Mucosa of descending colon (tissue), 3 donors: ENCODE data around the gene LDLRAD4. TPM values are rescaled to one million over a fixed set of nuclear protein-coding genes. Genes with fewer than 3 reads are reported as not detected.
"Not testable (repeated sequence)": the region's sequence is repeated elsewhere in the genome, so short reads cannot be mapped to it uniquely, and the experiment has no call there.

Experiments
- ATAC-seq: fragments of 200-7000 bp; cut with Tn5 transposase; one replicate; pipeline ENCODE4 v1.9.1; 2020; ENCODE audit warnings: mild to moderate bottlenecking, moderate library complexity
- DNase-seq, 3 donors: peaks; one replicate each; pipeline ENCODE4 v3.0.0-alpha.2; 2020
- H3K36me3 ChIP-seq: fragments of 200-600 bp; one replicate; pipeline ENCODE4 v1.8.0; 2021; ENCODE audit warnings: low read depth, mild to moderate bottlenecking
- H3K4me1 ChIP-seq: fragments of 200-600 bp; one replicate; pipeline ENCODE4 v1.8.0; 2021; ENCODE audit warnings: low read depth, mild to moderate bottlenecking
- H3K4me3 ChIP-seq: fragments of 200-600 bp; one replicate; pipeline ENCODE4 v1.8.0; 2021; ENCODE audit warnings: mild to moderate bottlenecking
- H3K9me3 ChIP-seq: fragments of 200-600 bp; one replicate; pipeline ENCODE4 v1.8.0; 2021; ENCODE audit warnings: mild to moderate bottlenecking
- intact Hi-C, 2 donors: fragments of 100-400 bp; cut with DNase I in 1 of 2; cut with micrococcal nuclease in 1 of 2; formaldehyde crosslinking; loops; one replicate each; pipeline versions ENCODE4 v1.11.0 to v1.11.1; 2022; cut with DNase I, micrococcal nuclease
- total RNA-seq, 3 donors: library from RNA; stranded (reverse); fragmentation: NEBNext Ultra II Directional in 2 of 3; extraction: Animal tissue kit (Norgen Biotek cat#: 25700) in 2 of 3; gene quantifications; one replicate each; pipeline versions ENCODE4 v1.2.1 to v1.2.4, GENCODE V29; 2021 to 2023
- TF ChIP-seq, protein P1 (sequence below): fragments of 200-600 bp; IDR thresholded peaks from one replicate; pipeline ENCODE4 v1.8.0; 2022; ENCODE audit warnings: antibody characterized with exemption, mild to moderate bottlenecking
- donor health status: DM: no; HTN: no; CAD: no; lungs with moderate emphysema.
- donor health status: DM: no; HTN: no; CAD: no.
- donor health status: DM: no; HTN: yes; CAD: no.

The LDLRAD4 gene
- total RNA-seq, 3 donors from 2014 or later: 36.8 to 41.0 (median 37.4) TPM

DNA sequence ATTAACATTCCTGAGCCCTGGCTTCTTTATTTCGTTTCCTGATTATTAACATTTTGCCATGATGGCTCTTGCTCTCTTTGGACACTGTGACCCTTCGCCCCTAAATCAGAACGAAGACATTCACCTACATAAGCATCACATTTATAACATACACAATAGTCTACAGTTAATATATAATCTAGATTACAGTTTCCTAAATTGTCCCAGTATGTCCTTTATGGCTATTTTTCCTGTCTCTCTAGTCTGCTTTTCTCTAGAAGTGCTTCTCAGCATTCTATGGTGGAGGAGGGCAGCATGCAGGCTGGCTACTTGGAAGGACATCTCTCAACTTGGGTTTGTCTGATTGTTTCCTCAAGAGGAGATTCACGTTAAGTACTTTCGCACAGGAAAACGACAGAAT, 457.9 kb downstream of the LDLRAD4 start:
- no peaks in the 10 kb centered on the region for H3K9me3 ChIP-seq
- H3K4me3 ChIP-seq: no peak overlapping the region
- DNase-seq: no peak
- H3K36me3 ChIP-seq: no peaks in the 10 kb centered on the region
- intact Hi-C loops: no loop called here
- no peaks in the 10 kb centered on the region for H3K4me1 ChIP-seq
- TF ChIP-seq, protein P1, sequence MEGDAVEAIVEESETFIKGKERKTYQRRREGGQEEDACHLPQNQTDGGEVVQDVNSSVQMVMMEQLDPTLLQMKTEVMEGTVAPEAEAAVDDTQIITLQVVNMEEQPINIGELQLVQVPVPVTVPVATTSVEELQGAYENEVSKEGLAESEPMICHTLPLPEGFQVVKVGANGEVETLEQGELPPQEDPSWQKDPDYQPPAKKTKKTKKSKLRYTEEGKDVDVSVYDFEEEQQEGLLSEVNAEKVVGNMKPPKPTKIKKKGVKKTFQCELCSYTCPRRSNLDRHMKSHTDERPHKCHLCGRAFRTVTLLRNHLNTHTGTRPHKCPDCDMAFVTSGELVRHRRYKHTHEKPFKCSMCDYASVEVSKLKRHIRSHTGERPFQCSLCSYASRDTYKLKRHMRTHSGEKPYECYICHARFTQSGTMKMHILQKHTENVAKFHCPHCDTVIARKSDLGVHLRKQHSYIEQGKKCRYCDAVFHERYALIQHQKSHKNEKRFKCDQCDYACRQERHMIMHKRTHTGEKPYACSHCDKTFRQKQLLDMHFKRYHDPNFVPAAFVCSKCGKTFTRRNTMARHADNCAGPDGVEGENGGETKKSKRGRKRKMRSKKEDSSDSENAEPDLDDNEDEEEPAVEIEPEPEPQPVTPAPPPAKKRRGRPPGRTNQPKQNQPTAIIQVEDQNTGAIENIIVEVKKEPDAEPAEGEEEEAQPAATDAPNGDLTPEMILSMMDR: no peak
- no peak for ATAC-seq

DNA sequence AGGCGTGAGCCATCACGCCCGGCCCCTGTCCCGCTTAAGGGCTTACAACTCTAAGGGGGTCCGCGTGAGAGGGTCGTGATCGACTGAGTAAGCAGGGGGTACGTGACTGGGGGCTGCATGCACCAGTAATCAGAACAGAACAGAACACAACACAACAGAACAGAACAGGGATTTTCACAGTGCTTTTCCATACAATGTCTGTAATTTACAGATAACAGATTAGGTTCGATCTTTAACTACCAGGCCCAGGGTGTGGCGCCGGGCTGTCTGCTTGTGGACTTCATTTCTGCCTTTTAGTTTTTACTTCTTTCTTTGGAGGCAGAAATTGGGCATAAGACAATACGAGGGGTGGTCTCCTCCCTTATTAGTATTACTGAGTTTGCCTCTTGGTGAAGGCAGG, 458.8 kb downstream of the LDLRAD4 start:
- ATAC-seq, H3K4me3 ChIP-seq, DNase-seq, H3K9me3 ChIP-seq, intact Hi-C loops, H3K36me3 ChIP-seq, H3K4me1 ChIP-seq: not testable (repeated sequence)

- ATAC-seq (peak; percentile 38), DNase-seq (peak in 1 of 3 donors; percentile 16)
- H3K4me3 ChIP-seq: no peak overlapping the region
- H3K36me3 ChIP-seq: no peaks in the 10 kb centered on the region
- no peaks in the 10 kb centered on the region for H3K4me1 ChIP-seq
- TF ChIP-seq, protein P1: no peak
- intact Hi-C loops: no loop called here
- no peaks in the 10 kb centered on the region for H3K9me3 ChIP-seq
Measured at GRCh38 chr18:13680612-13681011, 462.1 kb downstream of the LDLRAD4 start.

- ATAC-seq: no peak
- H3K36me3 ChIP-seq: no peaks in the 10 kb centered on the region
- TF ChIP-seq, protein P1: no peak
- no peak for DNase-seq
- H3K4me3 ChIP-seq: no peak overlapping the region
- H3K9me3 ChIP-seq: no peaks in the 10 kb centered on the region
- intact Hi-C loops: no loop called here
- no peaks in the 10 kb centered on the region for H3K4me1 ChIP-seq
Measured at GRCh38 chr18:13681701-13682100, 463.1 kb downstream of the LDLRAD4 start.

DNA sequence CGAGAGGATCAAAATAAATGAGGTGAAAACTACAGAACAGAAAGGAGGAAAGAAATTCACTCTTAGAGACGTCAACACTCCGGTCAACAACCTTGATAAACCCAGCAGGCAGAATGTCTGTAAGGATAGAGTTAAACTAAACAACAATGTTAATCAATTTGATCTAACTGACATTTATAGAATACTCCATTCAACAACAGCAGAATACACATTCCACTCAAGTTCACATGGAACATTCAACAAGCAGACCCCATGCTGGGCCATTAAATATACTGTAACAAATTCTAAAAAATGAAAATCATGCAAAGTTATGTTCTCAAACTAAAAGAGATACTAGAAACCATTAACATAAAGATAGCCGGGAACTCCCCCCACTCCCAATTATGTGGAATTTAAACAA, 466.0 kb downstream of the LDLRAD4 start:
- no peaks in the 10 kb centered on the region for H3K9me3 ChIP-seq
- TF ChIP-seq, protein P1: no peak
- intact Hi-C loops: no loop called here
- H3K4me1 ChIP-seq: no peaks in the 10 kb centered on the region
- ATAC-seq (no peak), DNase-seq (no peak)
- H3K4me3 ChIP-seq: no peak overlapping the region
- no peaks in the 10 kb centered on the region for H3K36me3 ChIP-seq

- H3K4me3 ChIP-seq: no peak overlapping the region
- H3K36me3 ChIP-seq: no peaks in the 10 kb centered on the region
- DNase-seq: no peak
- no peak for ATAC-seq
- TF ChIP-seq, protein P1: no peak
- H3K9me3 ChIP-seq: no peaks in the 10 kb centered on the region
- intact Hi-C loops: no loop called here
- H3K4me1 ChIP-seq: no peaks in the 10 kb centered on the region
Measured at GRCh38 chr18:13688191-13689136, 469.9 kb downstream of the LDLRAD4 start.

- H3K4me1 ChIP-seq, intact Hi-C loops, ATAC-seq, H3K36me3 ChIP-seq, DNase-seq, H3K4me3 ChIP-seq, H3K9me3 ChIP-seq: not testable (repeated sequence)
Measured at GRCh38 chr18:13690060-13690459, 471.5 kb downstream of the LDLRAD4 start.

GRCh38 chr18:13695337-13695736, 476.8 kb downstream of the LDLRAD4 start:
- H3K9me3 ChIP-seq, H3K4me1 ChIP-seq, H3K4me3 ChIP-seq, H3K36me3 ChIP-seq, DNase-seq, ATAC-seq, intact Hi-C loops: not testable (repeated sequence)
